ENCODE data around the gene AP2S1.

GRCh38 chr19:46885411-46885810 lies 34.8 kb upstream of the AP2S1 start:
- no peak for TF ChIP-seq CTCF (IDR thresholded peaks at IDR 0.05)
- TF ChIP-seq POLR2A (IDR thresholded peaks at IDR 0.05; ENCODE audit: low read depth): no peak

All from esophagus muscularis mucosa (tissue), 3 donors.